ENCODE measurements around the gene COQ10B.

The COQ10B gene

DNA sequence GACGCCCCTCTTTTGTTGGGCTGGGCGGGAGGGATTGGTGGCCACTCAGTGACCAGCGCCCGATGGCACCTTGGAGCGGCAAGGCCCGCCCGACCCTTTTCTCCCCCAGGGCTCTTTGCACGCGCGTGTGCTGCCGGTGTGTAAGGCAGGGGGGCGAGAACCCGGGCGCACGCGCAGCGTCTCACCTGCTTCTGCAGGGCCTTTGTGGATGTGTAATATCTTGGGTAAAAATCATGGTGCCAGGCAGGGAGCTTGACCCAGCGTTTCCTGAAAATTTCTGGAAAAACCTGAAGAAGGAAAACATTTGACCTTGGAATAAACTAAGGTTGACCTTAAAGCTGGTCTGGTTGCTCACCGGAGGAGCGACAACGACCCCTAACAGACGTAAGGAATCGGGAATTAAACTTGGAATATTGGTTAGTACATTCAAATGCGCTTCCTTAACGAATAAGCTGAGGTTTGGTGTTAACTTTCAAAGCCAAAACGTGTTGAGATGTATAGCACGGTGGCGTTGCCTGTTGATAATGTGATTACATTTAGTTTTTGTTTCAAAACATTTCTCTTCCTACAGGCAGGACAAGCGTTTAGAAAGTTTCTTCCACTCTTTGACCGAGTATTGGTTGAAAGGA is 47.3 kb downstream of the COQ10B start:
- DNase-seq (ENCODE audit: low spot score), result no peak

DNA sequence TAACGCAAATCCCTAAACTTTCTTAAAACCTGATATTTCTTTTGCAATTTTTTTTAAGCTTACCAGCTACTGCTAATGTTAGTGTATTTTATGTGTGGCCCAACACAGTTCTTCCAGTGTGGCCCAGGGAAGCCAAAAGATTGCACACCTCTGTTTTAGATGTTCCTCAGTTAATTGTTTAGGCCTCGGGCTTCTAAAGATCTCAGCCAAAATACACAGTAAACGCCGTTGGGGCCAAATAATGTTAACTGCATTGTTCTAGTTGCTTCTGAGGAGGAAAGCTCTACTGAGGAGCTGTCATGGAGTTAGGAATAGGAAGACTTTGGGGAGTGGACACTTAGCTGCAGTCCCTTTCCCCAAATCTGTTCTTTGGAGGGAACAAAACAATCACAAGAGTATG is 48.8 kb downstream of the COQ10B start:
- no peak for DNase-seq (ENCODE audit: low spot score)

DNA sequence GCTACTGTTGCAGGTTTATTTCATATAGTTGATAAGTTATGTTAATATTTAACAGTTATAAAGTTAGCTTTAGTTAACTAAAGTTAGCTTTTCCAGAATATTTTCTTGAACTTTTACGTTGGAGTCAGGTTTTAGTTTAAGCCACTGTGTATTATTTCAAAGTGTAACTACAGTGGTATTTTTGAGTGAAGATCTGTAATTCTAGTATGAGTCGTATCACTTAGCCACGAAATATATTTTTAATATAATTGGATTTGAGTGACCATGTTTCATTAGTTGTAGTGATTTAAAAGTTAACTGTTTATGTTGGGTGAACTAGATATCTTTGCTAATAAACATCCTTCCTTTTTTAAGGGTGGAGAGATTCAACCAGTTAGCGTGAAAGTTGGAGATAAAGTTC is 49.3 kb downstream of the COQ10B start:
- DNase-seq (ENCODE audit: low spot score), result no peak

DNA sequence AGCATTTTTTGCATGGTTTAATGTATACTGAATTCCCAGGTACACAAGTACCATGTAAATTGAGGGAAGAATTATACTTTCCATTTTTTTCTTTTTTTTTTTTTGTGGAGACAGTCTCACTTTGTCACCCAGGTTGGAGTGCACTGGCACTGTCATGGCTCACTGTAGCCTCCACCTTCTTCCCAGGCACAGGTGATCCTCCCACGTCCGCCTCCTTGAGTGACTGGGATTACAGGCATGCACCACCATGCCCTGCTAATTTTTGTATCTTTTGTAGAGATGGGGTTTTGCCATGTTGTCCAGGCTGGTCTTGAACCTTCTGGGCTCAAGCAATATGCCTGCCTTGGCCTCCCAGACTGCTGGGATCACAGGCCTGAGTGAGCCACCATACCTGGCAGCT is 50.6 kb downstream of the COQ10B start:
- no peak for DNase-seq (ENCODE audit: low spot score)

DNA sequence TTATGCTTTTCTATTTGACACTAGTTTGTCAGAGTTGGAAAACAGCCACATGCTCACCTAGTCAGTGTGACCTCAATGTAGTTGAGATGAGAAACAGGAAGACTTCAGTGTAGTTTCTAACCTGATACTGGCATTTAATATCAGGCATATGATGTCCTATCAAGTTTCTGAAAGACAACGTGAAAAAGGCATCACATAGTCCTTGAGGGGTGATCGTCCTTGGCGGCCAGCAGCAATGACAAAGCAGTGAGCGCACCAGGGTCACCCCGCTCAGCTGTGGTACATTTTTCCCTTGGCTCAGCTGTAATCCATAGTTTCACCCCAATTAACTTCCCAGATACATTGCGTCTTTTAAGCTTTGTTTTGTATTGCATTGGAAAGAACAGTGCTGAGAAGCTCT is 51.2 kb downstream of the COQ10B start:
- DNase-seq (ENCODE audit: low spot score), result no peak

DNA sequence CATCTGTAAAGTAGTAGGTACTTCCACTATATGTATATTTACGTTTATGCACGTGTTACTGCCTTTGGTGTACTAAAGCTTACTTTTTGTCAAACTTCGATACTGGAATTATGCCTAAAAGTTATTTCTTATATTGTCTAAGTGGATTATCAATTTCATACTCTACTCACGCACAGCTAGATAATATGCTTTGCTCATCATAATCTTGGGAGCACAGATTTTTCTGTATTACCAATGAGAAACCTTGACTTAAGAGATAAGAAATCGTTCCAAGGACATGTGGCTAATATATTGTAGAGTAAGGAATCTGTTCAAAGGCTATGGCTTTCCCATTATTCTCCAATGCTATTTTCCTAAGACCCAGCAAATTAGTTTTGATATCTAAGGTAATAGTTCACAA is 53.3 kb downstream of the COQ10B start:
- no peak for DNase-seq (ENCODE audit: low spot score)

DNA sequence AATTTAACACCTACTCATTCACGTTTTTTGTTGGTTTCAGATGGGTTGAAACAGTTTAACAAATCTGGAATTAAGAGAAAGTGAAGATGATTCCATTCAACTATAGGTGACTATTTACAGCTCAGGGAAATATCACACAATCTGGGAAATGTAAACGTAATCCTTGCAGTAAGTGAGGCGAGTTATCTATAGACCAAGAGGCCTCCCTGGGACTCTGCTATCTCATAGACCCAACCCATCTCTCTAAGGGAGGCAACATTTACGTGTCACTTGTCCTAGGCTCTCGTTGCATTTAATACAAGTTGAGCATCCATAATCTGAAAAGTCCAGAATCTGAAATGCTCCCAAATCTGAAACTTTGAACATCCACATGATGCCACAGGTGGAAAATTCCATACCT is 60.6 kb downstream of the COQ10B start:
- DNase-seq (ENCODE audit: low spot score), result no peak

DNA sequence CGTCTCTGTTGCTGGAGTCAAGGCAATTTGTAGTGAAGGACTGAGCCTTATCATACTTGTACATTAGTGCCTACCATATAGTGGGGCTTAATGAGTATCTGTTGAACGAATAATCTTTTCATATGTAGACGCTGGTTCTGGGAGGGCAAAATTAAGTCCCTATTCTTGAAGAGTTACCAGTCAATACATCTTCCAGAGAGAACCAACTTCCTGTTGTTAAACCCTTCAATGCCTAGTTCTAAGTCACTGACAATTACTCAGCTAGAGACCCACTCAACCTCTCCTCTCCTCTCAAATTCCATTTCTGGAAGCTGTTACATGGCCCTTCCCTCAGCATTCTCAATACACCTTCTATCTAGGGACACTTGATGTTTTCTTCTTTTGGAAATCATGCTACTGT is 61.4 kb downstream of the COQ10B start:
- DNase-seq (ENCODE audit: low spot score), result no peak

DNA sequence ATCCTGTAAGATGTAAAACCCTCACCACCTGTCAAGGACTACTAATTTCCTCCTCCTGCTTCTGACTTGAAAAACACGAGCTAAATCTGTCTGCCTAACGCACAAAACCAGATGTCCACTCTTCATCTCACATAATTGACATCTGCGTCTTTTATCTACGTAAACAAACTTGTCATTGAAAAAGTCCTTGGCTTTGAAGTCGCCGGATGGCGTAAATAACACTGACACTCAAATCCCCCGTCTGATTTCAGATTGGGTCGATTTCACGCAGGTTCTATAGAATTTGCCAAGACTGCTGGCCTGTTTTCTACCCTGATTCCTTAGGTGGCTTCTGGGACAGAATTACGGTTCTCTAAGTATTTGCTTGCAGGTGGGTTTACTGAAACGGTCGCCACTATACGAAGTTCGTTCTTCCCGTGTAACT is 62.0 kb downstream of the COQ10B start:
- peak; percentile 82 for DNase-seq (ENCODE audit: low spot score)

DNA sequence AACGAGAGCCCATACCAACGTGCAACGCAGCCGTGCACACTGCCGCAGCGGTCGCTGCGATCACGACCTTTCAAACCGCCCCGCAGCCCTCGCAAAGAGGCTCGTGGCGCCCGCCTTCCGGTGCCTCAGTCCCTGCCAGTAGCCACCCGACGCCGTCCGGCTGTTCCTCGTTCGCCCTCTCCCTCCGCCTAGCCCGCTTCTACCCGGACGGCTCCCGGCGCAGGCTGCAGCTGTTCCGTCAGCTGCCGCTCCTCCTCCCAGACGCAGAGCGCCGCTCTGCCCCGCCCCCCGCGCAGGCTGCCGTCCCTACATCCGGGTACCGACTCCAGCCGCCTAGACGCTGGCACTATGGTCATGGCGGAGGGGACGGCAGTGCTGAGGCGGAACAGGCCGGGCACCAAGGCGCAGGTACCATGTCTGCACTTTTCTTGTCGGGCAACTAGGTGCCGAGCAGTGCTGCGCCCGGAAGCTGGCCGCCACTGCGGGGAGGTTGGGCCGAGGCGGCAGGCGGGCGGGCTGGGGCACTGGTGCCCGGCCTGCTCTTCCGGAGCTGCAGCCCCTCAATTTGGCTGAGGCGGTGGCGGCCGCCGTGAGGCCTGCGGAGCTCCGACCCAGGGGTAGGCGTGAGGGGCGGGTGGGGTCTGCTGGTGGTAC is 62.5 kb downstream of the COQ10B start, which contains the start of gene MOB4:
Gene MOB4, plus strand, starts transcription at position 328 of the 654 bp plus-strand sequence. Its CDS starts 21 bp downstream, at position 349.
- DNase-seq (ENCODE audit: low spot score), result peak; percentile 96

DNA sequence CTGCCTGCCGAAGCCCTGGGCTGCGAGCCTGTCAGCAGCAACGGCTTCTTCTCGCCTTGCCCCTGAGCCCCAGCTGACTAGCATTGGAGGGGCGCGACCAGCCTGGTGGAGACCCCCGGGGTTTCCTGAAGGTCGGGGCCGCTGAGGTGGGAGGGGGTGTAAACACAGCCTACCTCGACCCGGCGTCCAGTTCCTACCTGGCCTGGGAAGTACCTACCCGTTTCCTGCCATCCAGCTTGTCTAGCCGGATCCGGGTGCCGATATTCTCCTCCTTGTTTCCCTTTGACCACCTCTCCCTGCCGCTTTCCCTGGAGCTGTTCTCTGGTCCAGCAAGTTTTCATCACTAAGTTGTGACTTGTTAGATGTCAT is 63.0 kb downstream of the COQ10B start:
- no peak for DNase-seq (ENCODE audit: low spot score)

DNA sequence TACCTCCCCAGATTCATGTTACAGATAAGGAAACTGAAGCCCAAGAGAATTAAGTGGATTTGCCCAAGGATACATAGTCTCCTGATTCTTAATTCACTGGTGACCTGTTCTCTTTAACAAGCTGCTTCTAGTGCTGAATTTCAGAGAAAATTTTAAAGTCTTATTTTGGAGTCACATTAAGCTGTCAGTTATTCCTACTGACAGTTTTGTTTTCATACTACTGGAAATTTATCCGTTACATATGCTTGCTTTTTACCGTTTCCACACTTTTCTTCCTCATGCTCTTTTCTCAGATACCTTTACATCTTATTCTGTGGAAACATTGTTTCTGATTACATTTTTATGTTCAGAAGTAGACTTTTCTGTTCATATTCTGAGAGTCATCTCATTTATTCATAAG is 63.8 kb downstream of the COQ10B start:
- no peak for DNase-seq (ENCODE audit: low spot score)

Small RNA genes within 50 kb of the gene (small RNA-seq; reads per million reads assigned to genes)
- 0 to 0.04 reads per million in 2 experiments for gene RF00394
- 0 reads per million in 2 experiments for gene RNU6-1029P
